Caco-2 (cell line): ENCODE results near the gene HK1. TPM values are rescaled to one million over a fixed set of nuclear protein-coding genes. Genes with fewer than 3 reads are reported as not detected.

ENCODE experiments used
- BruUV-seq: library from RNA; stranded (reverse); fragments of 400-500 nt; replicated peaks from 2 replicates; lab custom pipeline; 2021; lab: Mats Ljungman, UMichigan
- CTCF ChIA-PET: fragments of 300-600 bp; sonication (Branson Sonifier 250); formaldehyde crosslinking; loops from one replicate; lab custom pipeline; 2022; ENCODE audit warnings: antibody characterized with exemption; lab: Charles Lee
- POLR2A ChIA-PET: fragments of 300-600 bp; sonication (Branson Sonifier 250); formaldehyde crosslinking; loops from one replicate; lab custom pipeline; 2022; ENCODE audit warnings: antibody characterized with exemption; lab: Charles Lee
- DNase-seq, 2 experiments: peaks; one replicate each; pipeline versions ENCODE4 v3.0.0 to v3.0.0-alpha.2; 2020 to 2022
- H3K27me3 ChIP-seq: replicated peaks from 2 replicates; pipeline ENCODE4 v1.6.0; 2011; ENCODE audit warnings: low read length; ENCODE audit not compliant: control insufficient read depth, insufficient read depth
- H3K36me3 ChIP-seq: 2 replicates; pipeline ENCODE4 v1.5.1; 2011; ENCODE audit warnings: low read length; ENCODE audit not compliant: control insufficient read depth, insufficient read depth
- H3K4me1 ChIP-seq: fragments of 250-450 bp; sonication (Bioruptor Pico); 2 replicates; pipeline ENCODE4 v1.5.1; 2020; ENCODE audit warnings: mild to moderate bottlenecking
- H3K4me3 ChIP-seq: 2 replicates; pipeline ENCODE4 v1.5.1; 2011; ENCODE audit warnings: low read depth, mild to moderate bottlenecking, control low read depth, low read length
- H3K9me3 ChIP-seq: fragments of 250-450 bp; sonication (Bioruptor Pico); 2 replicates; pipeline ENCODE4 v1.5.1; 2020; ENCODE audit warnings: mild to moderate bottlenecking, moderate library complexity
- H3K27ac Mint-ChIP-seq: one replicate; pipeline ENCODE4 v1.8.0; 2022; ENCODE audit warnings: mixed read lengths; ENCODE audit not compliant: unreplicated experiment
- H3K27me3 Mint-ChIP-seq: one replicate; pipeline ENCODE4 v1.8.0; 2022; ENCODE audit warnings: mixed read lengths; ENCODE audit not compliant: insufficient read depth, unreplicated experiment
- H3K36me3 Mint-ChIP-seq: one replicate; pipeline ENCODE4 v1.8.0; 2022; ENCODE audit warnings: mild to moderate bottlenecking, mixed read lengths; ENCODE audit not compliant: insufficient read depth, unreplicated experiment
- H3K4me1 Mint-ChIP-seq: one replicate; pipeline ENCODE4 v1.8.0; 2022; ENCODE audit warnings: low read depth, mixed read lengths; ENCODE audit not compliant: unreplicated experiment
- H3K4me3 Mint-ChIP-seq: one replicate; pipeline ENCODE4 v1.8.0; 2022; ENCODE audit warnings: mild to moderate bottlenecking, moderate library complexity, mixed read lengths; ENCODE audit not compliant: unreplicated experiment
- H3K9me3 Mint-ChIP-seq: one replicate; pipeline ENCODE4 v1.8.0; 2022; ENCODE audit warnings: mixed read lengths; ENCODE audit not compliant: unreplicated experiment
- intact Hi-C: fragments of 100-400 bp; cut with micrococcal nuclease; formaldehyde crosslinking; loops from one replicate; pipeline ENCODE4 v1.10.0; 2022; ENCODE audit not compliant: unreplicated experiment
- total RNA-seq: library from RNA; stranded (reverse); gene quantifications from 2 replicates; pipeline ENCODE4 v1.2.3, GENCODE V29; 2022
- TF ChIP-seq, protein P1 (sequence below), 2 experiments: fragments of 200-600 bp in 1 of 2; IDR thresholded peaks; 1 replicate in 1 of 2; 2 replicates in 1 of 2; pipeline versions ENCODE4 v1.5.1 to v1.8.0; 2011 to 2022; ENCODE audit warnings: antibody characterized with exemption in 1 of 2, control low read depth in 1 of 2, inconsistent platforms in 1 of 2, low read depth in 1 of 2, low read length in 1 of 2, mild to moderate bottlenecking in 1 of 2, moderate library complexity in 1 of 2; ENCODE audit not compliant: insufficient read depth in 1 of 2, severe bottlenecking in 1 of 2, unreplicated experiment in 1 of 2

HK1 gene
- total RNA-seq, 1 experiment from 2014 or later, result 35.4 TPM

DNA sequence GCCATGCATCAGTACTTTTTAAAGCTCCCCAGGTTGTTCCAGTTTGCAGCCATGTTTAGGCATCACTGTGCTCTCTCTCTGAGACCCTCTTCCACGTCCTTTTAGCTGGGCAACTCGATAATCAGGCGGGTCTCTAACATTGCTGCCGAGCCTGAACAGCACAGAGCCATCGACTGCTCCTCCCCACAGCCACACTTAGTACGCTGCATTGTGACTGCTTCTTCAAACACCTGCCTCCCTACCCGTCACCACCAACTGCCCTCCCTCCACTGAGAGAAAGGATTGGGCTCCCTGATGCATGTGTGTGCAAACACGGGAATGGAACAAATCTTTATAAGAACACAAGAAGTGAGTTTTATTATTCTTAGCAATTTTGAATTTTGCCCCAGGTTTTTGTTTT, 149.9 kb downstream of the HK1 start:
- POLR2A ChIA-PET, result no interaction called here
- Mint-ChIP-seq H3K4me3 (no peak overlapping the region), H3K9me3 (no peaks in the 10 kb centered on the region), H3K27me3 (no peaks in the 10 kb centered on the region), H3K27ac (no peak overlapping the region), H3K36me3 (peaks cover 7% of the 10 kb centered on the region), H3K4me1 (peaks cover 26% of the 10 kb centered on the region)
- no TSS peak for BruUV-seq
- no peak for DNase-seq
- no peak overlapping the region for H3K4me3 ChIP-seq
- TF ChIP-seq, protein P1, sequence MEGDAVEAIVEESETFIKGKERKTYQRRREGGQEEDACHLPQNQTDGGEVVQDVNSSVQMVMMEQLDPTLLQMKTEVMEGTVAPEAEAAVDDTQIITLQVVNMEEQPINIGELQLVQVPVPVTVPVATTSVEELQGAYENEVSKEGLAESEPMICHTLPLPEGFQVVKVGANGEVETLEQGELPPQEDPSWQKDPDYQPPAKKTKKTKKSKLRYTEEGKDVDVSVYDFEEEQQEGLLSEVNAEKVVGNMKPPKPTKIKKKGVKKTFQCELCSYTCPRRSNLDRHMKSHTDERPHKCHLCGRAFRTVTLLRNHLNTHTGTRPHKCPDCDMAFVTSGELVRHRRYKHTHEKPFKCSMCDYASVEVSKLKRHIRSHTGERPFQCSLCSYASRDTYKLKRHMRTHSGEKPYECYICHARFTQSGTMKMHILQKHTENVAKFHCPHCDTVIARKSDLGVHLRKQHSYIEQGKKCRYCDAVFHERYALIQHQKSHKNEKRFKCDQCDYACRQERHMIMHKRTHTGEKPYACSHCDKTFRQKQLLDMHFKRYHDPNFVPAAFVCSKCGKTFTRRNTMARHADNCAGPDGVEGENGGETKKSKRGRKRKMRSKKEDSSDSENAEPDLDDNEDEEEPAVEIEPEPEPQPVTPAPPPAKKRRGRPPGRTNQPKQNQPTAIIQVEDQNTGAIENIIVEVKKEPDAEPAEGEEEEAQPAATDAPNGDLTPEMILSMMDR (IDR thresholded peaks at IDR 0.05; ENCODE audit: insufficient read depth in 1 of 2, low read depth in 1 of 2, low read length in 1 of 2, severe bottlenecking in 1 of 2, unreplicated experiment in 1 of 2), result no peak
- H3K36me3 ChIP-seq, result no peaks in the 10 kb centered on the region
- H3K27me3 ChIP-seq, result no peaks in the 10 kb centered on the region
- H3K4me1 ChIP-seq, result peaks cover 24% of the 10 kb centered on the region
- no peaks in the 10 kb centered on the region for H3K9me3 ChIP-seq
- CTCF ChIA-PET, result interaction anchor here (0.8 to 1.3 kb wide), 2 partner anchors 19 to 22 kb away, joined by 3 read pairs; no protein-coding TSS in a partner anchor
- intact Hi-C loops, result no loop called here

DNA sequence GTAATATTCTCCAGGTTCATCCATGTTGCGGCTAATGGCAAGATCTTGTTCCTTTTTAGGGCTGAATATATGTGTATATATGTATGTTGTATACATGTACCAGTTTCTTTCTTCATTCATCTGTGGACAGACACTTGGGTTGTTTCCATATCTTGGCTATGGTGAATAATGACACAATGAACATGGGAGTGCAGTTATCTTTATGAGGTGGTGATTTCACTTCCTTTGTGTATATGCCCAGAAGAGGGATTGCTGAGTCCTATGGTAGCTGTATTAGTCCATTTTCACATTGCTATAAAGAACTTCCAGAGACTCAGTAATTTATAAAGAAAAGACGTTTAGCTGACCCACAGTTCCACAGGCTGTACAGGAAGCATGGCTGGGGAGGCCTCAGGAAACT, 155.9 kb downstream of the HK1 start:
- Mint-ChIP-seq H3K4me3 (no peak overlapping the region), H3K9me3 (peaks cover 7% of the 10 kb centered on the region), H3K27ac (no peak overlapping the region), H3K4me1 (peaks cover 24% of the 10 kb centered on the region), H3K36me3 (peaks cover 12% of the 10 kb centered on the region), H3K27me3 (no peaks in the 10 kb centered on the region)
- BruUV-seq, result no TSS peak
- Histone ChIP-seq H3K4me1 (peaks cover 21% of the 10 kb centered on the region), H3K27me3 (no peaks in the 10 kb centered on the region), H3K9me3 (0 out of 2 replicates have a peak, but pooled peaks cover 4% of the 10 kb centered on the region), H3K4me3 (no peak overlapping the region), H3K36me3 (no peaks in the 10 kb centered on the region)
- intact Hi-C loops, result no loop called here
- TF ChIP-seq, protein P1 (IDR thresholded peaks at IDR 0.05; ENCODE audit: insufficient read depth in 1 of 2, low read depth in 1 of 2, low read length in 1 of 2, severe bottlenecking in 1 of 2, unreplicated experiment in 1 of 2), result no peak
- ChIA-PET POLR2A (no interaction called here), CTCF (no interaction called here)
- DNase-seq, result no peak

DNA sequence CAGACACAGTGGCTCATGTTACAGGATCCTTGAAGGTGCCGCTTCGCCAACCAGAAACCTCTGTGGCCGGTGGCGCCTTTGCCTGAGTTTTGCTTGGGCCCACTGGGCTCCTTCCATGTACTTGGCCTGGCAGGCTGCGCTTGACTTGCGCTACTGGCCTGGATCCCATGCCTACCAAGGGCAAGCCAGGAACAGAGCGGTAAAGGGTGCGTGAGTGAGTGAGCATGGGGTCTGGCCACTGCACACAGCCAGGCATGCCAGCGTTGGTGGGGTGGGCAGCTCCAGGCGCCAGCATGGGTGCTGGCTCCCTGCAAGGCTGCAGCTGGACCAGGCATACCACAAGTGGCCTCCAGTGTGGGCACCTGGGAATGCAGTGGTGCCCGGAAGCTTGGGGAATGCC, 156.6 kb downstream of the HK1 start:
- no peak overlapping the region for H3K4me3 Mint-ChIP-seq
- CTCF ChIA-PET, result no interaction called here
- H3K9me3 ChIP-seq, result 0 out of 2 replicates have a peak, but pooled peaks cover 4% of the 10 kb centered on the region
- H3K27ac Mint-ChIP-seq, result no peak overlapping the region
- TF ChIP-seq, protein P1 (IDR thresholded peaks at IDR 0.05; ENCODE audit: insufficient read depth in 1 of 2, low read depth in 1 of 2, low read length in 1 of 2, severe bottlenecking in 1 of 2, unreplicated experiment in 1 of 2), result no peak
- H3K36me3 ChIP-seq, result no peaks in the 10 kb centered on the region
- no peaks in the 10 kb centered on the region for H3K27me3 Mint-ChIP-seq
- H3K27me3 ChIP-seq, result no peaks in the 10 kb centered on the region
- no peak for DNase-seq
- BruUV-seq, result no TSS peak
- peaks cover 16% of the 10 kb centered on the region for H3K36me3 Mint-ChIP-seq
- peaks cover 29% of the 10 kb centered on the region for H3K4me1 ChIP-seq
- intact Hi-C loops, result no loop called here
- POLR2A ChIA-PET, result no interaction called here
- H3K9me3 Mint-ChIP-seq, result peaks cover 7% of the 10 kb centered on the region
- peaks cover 32% of the 10 kb centered on the region for H3K4me1 Mint-ChIP-seq
- H3K4me3 ChIP-seq, result no peak overlapping the region
